ENCODE results near the gene RASA1. TPM values are rescaled to one million over a fixed set of nuclear protein-coding genes. Genes with fewer than 3 reads are reported as not detected.

RASA1 gene
- total and polyA plus RNA-seq, 9 of the 15 experiments (the other 6 are each of a cell fraction or from before 2014, with no cell fraction given) = 3.2 to 17.3 (median 9.2) TPM

- Histone ChIP-seq H3K4me3 (no peak overlapping the region), H3K36me3 (ENCODE audit: control insufficient read depth, insufficient read depth, low read length) (peaks cover 33% of the 10 kb centered on the region; the same call in 2 of the 3 replicates), H2AFZ (ENCODE audit: low read depth, low read length) (no peak overlapping the region), H3K4me2 (ENCODE audit: insufficient read depth, low read length) (no peak overlapping the region), H3K27ac (ENCODE audit: extremely low read depth, low read depth, low read length) (no peak overlapping the region), H3K9me1 (ENCODE audit: control insufficient read depth, insufficient read depth, low read length) (no peaks in the 10 kb centered on the region), H3K9ac (ENCODE audit: insufficient read depth in 1 of 2, low read depth in 2 of 2, low read length in 2 of 2) (no peak overlapping the region), H4K20me1 (replicated peaks; ENCODE audit: control insufficient read depth, insufficient read depth, low read length) (no peaks in the 10 kb centered on the region), H3K9me3 (replicated peaks; ENCODE audit: control insufficient read depth, insufficient read depth, low read depth, low read length) (no peaks in the 10 kb centered on the region), H3K4me1 (replicated peaks in 1 of 2; ENCODE audit: control insufficient read depth in 2 of 2, insufficient read depth in 2 of 2, low read length in 2 of 2) (no peaks in the 10 kb centered on the region), H3K79me2 (ENCODE audit: control insufficient read depth, insufficient read depth, low read length) (no peaks in the 10 kb centered on the region), H3K27me3 (ENCODE audit: control insufficient read depth in 2 of 2, insufficient read depth in 2 of 2, low read length in 2 of 2) (no peaks in the 10 kb centered on the region)
- ATAC-seq (no peak), DNase-seq (ENCODE audit: extremely low read depth in 1 of 4, low spot score in 3 of 4) (no peak), FAIRE-seq (no peak)
- no peak for TF ChIP-seq IRF2 (CRISPR knock-in tag; IDR thresholded peaks at IDR 0.05)
- TSS peak; percentile 23 for BruUV-seq (replicated peaks)
- in situ Hi-C loops (cut with MboI) (no loop called here), intact Hi-C loops (cut with micrococcal nuclease) (no loop called here)
- ChIA-PET POLR2A (no interaction called here), CTCF (ENCODE audit: low intra/inter-chr PET ratio) (no interaction called here)
- WGBS (ENCODE audit: insufficient coverage, low coverage, missing lambda C conversion rate) = 57% methylated on average over 2 of the region's 2 CpGs
These were observed 73.0 kb downstream of the RASA1 start for GRCh38 chr5:87340716-87341115.

GRCh38 chr5:87347272-87347671, 79.6 kb downstream of the RASA1 start:
- no peak for ATAC-seq
- DNase-seq (ENCODE audit: extremely low read depth in 1 of 4, low spot score in 3 of 4) = no peak
- TF ChIP-seq THAP12 (CRISPR knock-in tag; IDR thresholded peaks at IDR 0.05) = no peak
- TF ChIP-seq DMBX1 (CRISPR knock-in tag; IDR thresholded peaks at IDR 0.05; ENCODE audit: borderline replicate concordance) = no peak
- TF ChIP-seq TAF7 (tag; IDR thresholded peaks at IDR 0.05) = no peak
- no peak for TF ChIP-seq RUNX1 (IDR thresholded peaks at IDR 0.05; ENCODE audit: low read depth)
- TF ChIP-seq ZNF121 (CRISPR knock-in tag; conservative IDR thresholded peaks at IDR 0.05) = no peak
- no peak for TF ChIP-seq ZNF12 (CRISPR knock-in tag; IDR thresholded peaks at IDR 0.05)
- TF ChIP-seq ID3 (CRISPR knock-in tag; IDR thresholded peaks at IDR 0.05) = no peak
- TF ChIP-seq ID3 (tag; IDR thresholded peaks at IDR 0.05) = no peak
- TF ChIP-seq, protein P1, sequence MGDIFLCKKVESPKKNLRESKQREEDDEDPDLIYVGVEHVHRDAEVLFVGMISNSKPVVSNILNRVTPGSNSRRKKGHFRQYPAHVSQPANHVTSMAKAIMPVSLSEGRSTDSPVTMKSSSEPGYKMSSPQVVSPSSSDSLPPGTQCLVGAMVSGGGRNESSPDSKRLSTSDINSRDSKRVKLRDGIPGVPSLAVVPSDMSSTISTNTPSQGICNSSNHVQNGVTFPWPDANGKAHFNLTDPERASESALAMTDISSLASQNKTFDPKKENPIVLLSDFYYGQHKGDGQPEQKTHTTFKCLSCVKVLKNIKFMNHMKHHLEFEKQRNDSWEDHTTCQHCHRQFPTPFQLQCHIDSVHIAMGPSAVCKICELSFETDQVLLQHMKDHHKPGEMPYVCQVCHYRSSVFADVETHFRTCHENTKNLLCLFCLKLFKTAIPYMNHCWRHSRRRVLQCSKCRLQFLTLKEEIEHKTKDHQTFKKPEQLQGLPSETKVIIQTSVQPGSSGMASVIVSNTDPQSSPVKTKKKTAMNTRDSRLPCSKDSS (IDR thresholded peaks at IDR 0.05; ENCODE audit: low read depth, partially characterized antibody) = no peak
- TF ChIP-seq NR1H2 (CRISPR knock-in tag; IDR thresholded peaks at IDR 0.05) = no peak

More at GRCh38 chr5:87347272-87347671, 79.6 kb downstream of the RASA1 start:
- no peaks in the 10 kb centered on the region for H3K9me1 ChIP-seq (ENCODE audit: control insufficient read depth, insufficient read depth, low read length)
- H3K27me3 ChIP-seq (ENCODE audit: control insufficient read depth in 2 of 2, insufficient read depth in 2 of 2, low read length in 2 of 2) = no peaks in the 10 kb centered on the region
- no peak overlapping the region for H3K9ac ChIP-seq (ENCODE audit: insufficient read depth in 1 of 2, low read depth in 2 of 2, low read length in 2 of 2)
- H4K20me1 ChIP-seq (replicated peaks; ENCODE audit: control insufficient read depth, insufficient read depth, low read length) = no peaks in the 10 kb centered on the region
- ChIA-PET CTCF (ENCODE audit: low intra/inter-chr PET ratio) (no interaction called here), POLR2A (no interaction called here)
- no peak overlapping the region for H3K4me2 ChIP-seq (ENCODE audit: insufficient read depth, low read length)
- in situ Hi-C loops (cut with MboI) = no loop called here
- no peak overlapping the region for H3K27ac ChIP-seq (ENCODE audit: extremely low read depth, low read depth, low read length)
- WGBS (ENCODE audit: insufficient coverage, low coverage, missing lambda C conversion rate) = 100% methylated on average over 1 of the region's 1 CpG
- no peak overlapping the region for H2AFZ ChIP-seq (ENCODE audit: low read depth, low read length)
- intact Hi-C loops (cut with micrococcal nuclease) = no loop called here
- H3K79me2 ChIP-seq (ENCODE audit: control insufficient read depth, insufficient read depth, low read length) = no peaks in the 10 kb centered on the region
- H3K4me1 ChIP-seq (replicated peaks in 1 of 2; ENCODE audit: control insufficient read depth in 2 of 2, insufficient read depth in 2 of 2, low read length in 2 of 2) = no peaks in the 10 kb centered on the region
- peaks cover 29% of the 10 kb centered on the region; the same call in 2 of the 3 replicates for H3K36me3 ChIP-seq (ENCODE audit: control insufficient read depth, insufficient read depth, low read length)
- FAIRE-seq = no peak
- no peaks in the 10 kb centered on the region for H3K9me3 ChIP-seq (replicated peaks; ENCODE audit: control insufficient read depth, insufficient read depth, low read depth, low read length)
- H3K4me3 ChIP-seq = no peak overlapping the region
- no TSS peak for BruUV-seq (replicated peaks)

All from K562 (cell line).